Heart right ventricle (tissue), 16 donors: ENCODE results near the gene FAM3A. TPM values are rescaled to one million over a fixed set of nuclear protein-coding genes. Genes with fewer than 3 reads are reported as not detected.
A peak's percentile ranks its signal among the peaks of the same experiment; 100 is the strongest.

Experiments used
- ATAC-seq, 8 donors: fragments of 200-7000 bp; cut with Tn5 transposase; one replicate each; pipeline ENCODE4 v1.9.1; 2020; ENCODE audit warnings: mild to moderate bottlenecking in 8 of 8, moderate library complexity in 8 of 8, moderate number of reproducible peaks in 1 of 8
- DNase-seq, 2 donors: peaks; one replicate each; pipeline ENCODE4 v3.0.0-alpha.2; 2020
- H3K27ac ChIP-seq, 10 donors: fragments of 200-600 bp; sonication (generic) in 2 of 10; one replicate each; pipeline versions ENCODE4 v1.5.0 to v1.8.0; 2020 to 2022; ENCODE audit warnings: mild to moderate bottlenecking in 3 of 10
- H3K27me3 ChIP-seq, 7 donors: fragments of 200-600 bp; one replicate each; pipeline ENCODE4 v1.8.0; 2021 to 2022; ENCODE audit warnings: mild to moderate bottlenecking in 2 of 7
- H3K36me3 ChIP-seq, 9 donors: fragments of 200-600 bp; sonication (generic) in 1 of 9; one replicate each; pipeline versions ENCODE4 v1.5.0 to v1.8.0; 2020 to 2022; ENCODE audit warnings: mild to moderate bottlenecking in 2 of 9
- H3K4me1 ChIP-seq, 9 donors: fragments of 200-600 bp; sonication (generic) in 1 of 9; one replicate each; pipeline versions ENCODE4 v1.5.0 to v1.8.0; 2020 to 2022; ENCODE audit warnings: mild to moderate bottlenecking in 4 of 9
- H3K4me3 ChIP-seq, 10 donors: fragments of 200-600 bp; sonication (generic) in 2 of 10; one replicate each; pipeline versions ENCODE4 v1.5.0 to v1.8.0; 2020 to 2022; ENCODE audit warnings: mild to moderate bottlenecking in 7 of 10, moderate library complexity in 2 of 10
- H3K9me3 ChIP-seq, 11 donors: fragments of 200-600 bp in 10 of 11; sonication (generic) in 2 of 11; one replicate each; pipeline versions ENCODE4 v1.5.0 to v1.8.0; 2013 to 2022; ENCODE audit warnings: mild to moderate bottlenecking in 2 of 11, control low read depth in 1 of 11, moderate library complexity in 1 of 11
- CTCF ChIP-seq, 9 donors: fragments of 200-600 bp; sonication (generic) in 2 of 9; IDR thresholded peaks; one replicate each; pipeline versions ENCODE4 v1.5.0 to v1.8.0; 2021 to 2022; ENCODE audit warnings: antibody characterized with exemption in 9 of 9, mild to moderate bottlenecking in 5 of 9, moderate library complexity in 1 of 9
- WGBS, 2 donors: extraction: QIAGEN DNeasy Blood & Tissue Kit; methylation state at CpG; one replicate each; pipeline ENCODE4 v1.1.7; 2013; ENCODE audit warnings: inconsistent platforms in 1 of 2; 5-methylcytosine and 5-hydroxymethylcytosine counted together
- intact Hi-C, 10 donors: fragments of 100-400 bp; cut with DNase I; formaldehyde crosslinking; loops; one replicate each; pipeline versions ENCODE4 v1.11.1 to v1.14.2; 2022
- polyA plus RNA-seq, 2 donors: library from polyadenylated mRNA; stranded (reverse); fragments of 200-250 nt; gene quantifications; one replicate each; pipeline ENCODE4 v1.2.3, GENCODE V29; 2013
- total RNA-seq, 10 donors: library from RNA; stranded (reverse); fragmentation: NEBNext Ultra II Directional in 3 of 10; extraction: Animal tissue kit (Norgen Biotek cat#: 25700) in 3 of 10; gene quantifications; one replicate each; pipeline versions ENCODE4 v1.2.1 to v1.2.4, GENCODE V29; 2021 to 2023
- donor health status: Arrhythmogenic right ventricular cardiomyopathy.
- donor health status: ischemic (EF 13 %, LVEDD 7.1; RV severe dilation, severe dysfunction).
- donor health status: healthy with polysubstance abuse.
- donor health status: DM: no; HTN: yes; CAD: no.
- donor health status: DM: no; HTN: no; CAD: no.
- donor health status: ischemic (EF 25% LVEDD 6.9; RV normal size, moderate dysfunction).
- donor health status: ischemic (EF 25% LVEDD 5.7; RV mildly dilated, moderate dysfunction).
- donor health status: healthy.
- donor health status: DM: yes; HTN: yes; CAD: no.
- donor health status: Ischemic cardiomyopathy.
- donor health status: ischemic (EF 35%, LVEDD 5.7; RV mildly dilated, moderate dysfunction).
- donor health status: nonischemic (EF 11% LVEDD 7.7; RV severe dilation, severe dysfunction).
- donor health status: DM: yes; HTN: yes; CAD: no.
- donor health status: PGD.
- donor health status: ischemic (EF 29% LVEDD 5.4; RV normal size, mild dysfunction).
- donor health status: nonischemic (EF 23%, LVEDD 6.1; RV moderate dilation, normal function).

The FAM3A gene
- total and polyA plus RNA-seq, 12 donors = 36.5 to 76.6 (median 54.8) TPM

- intact Hi-C loops = no loop called here
- peaks cover 0 to 5% (median 0%) of the 10 kb centered on the region in 11 donors for H3K9me3 ChIP-seq
- 88 to 94% methylated on average over 12 to 20 of the region's 20 CpGs for WGBS, 2 donors
- no peak overlapping the region for H3K27ac ChIP-seq
- H3K27me3 ChIP-seq = no peaks in the 10 kb centered on the region
- DNase-seq (no peak), ATAC-seq (no peak)
- TF ChIP-seq CTCF (IDR thresholded peaks at IDR 0.05) = no peak
- H3K36me3 ChIP-seq = peaks cover 0 to 25% (median 0%) of the 10 kb centered on the region in 9 donors
- no peak overlapping the region for H3K4me3 ChIP-seq
- peaks cover 0 to 39% (median 27%) of the 10 kb centered on the region in 9 donors for H3K4me1 ChIP-seq
Observed at GRCh38 chrX:154488336-154489075, 27.5 kb downstream of the FAM3A start.

GRCh38 chrX:154487518-154488290, 28.3 kb downstream of the FAM3A start:
- 93 to 94% methylated on average over 25 to 28 of the region's 28 CpGs for WGBS, 2 donors
- H3K4me3 ChIP-seq = peak overlapping the region in 2 of 10 donors; percentile 48 to 68
- peak overlapping the region in 6 of 10 donors; percentile 78 to 93 (median 83) for H3K27ac ChIP-seq

GRCh38 chrX:154486396-154487207, 29.4 kb downstream of the FAM3A start, which contains the start of gene UBL4A:
Gene UBL4A (minus strand): TSS chrX:154486615. CDS start chrX:154486584, 31 bp downstream.
- H3K9me3 ChIP-seq = peaks cover 0 to 5% (median 0%) of the 10 kb centered on the region in 11 donors
- peak within 1 kb of the TSS; percentile 53 to 85 (median 67) for H3K4me3 ChIP-seq
- 0% methylated on average over 11 to 59 of the region's 95 CpGs for WGBS, 2 donors
- ATAC-seq = peak; percentile 29 to 62 (median 46)
- peaks cover 0 to 25% (median 0%) of the 10 kb centered on the region in 9 donors for H3K36me3 ChIP-seq
- peaks cover 0 to 39% (median 27%) of the 10 kb centered on the region in 9 donors for H3K4me1 ChIP-seq
- H3K27ac ChIP-seq = peak within 1 kb of the TSS; percentile 81 to 95 (median 89)
- TF ChIP-seq CTCF (IDR thresholded peaks at IDR 0.05) = no peak
- DNase-seq = peak; percentile 47 to 65
- intact Hi-C loops = no loop called here
- H3K27me3 ChIP-seq = no peaks in the 10 kb centered on the region

More at GRCh38 chrX:154487518-154488290, 28.3 kb downstream of the FAM3A start:
- intact Hi-C loops = no loop called here
- peaks cover 0 to 5% (median 0%) of the 10 kb centered on the region in 11 donors for H3K9me3 ChIP-seq
- no peak for TF ChIP-seq CTCF (IDR thresholded peaks at IDR 0.05)
- DNase-seq = no peak
- peaks cover 0 to 25% (median 0%) of the 10 kb centered on the region in 9 donors for H3K36me3 ChIP-seq
- ATAC-seq = no peak
- no peaks in the 10 kb centered on the region for H3K27me3 ChIP-seq
- H3K4me1 ChIP-seq = peaks cover 0 to 39% (median 27%) of the 10 kb centered on the region in 9 donors
